NCI-H2081 (cell line): Measurements from ENCODE around the gene CAST.
"Not testable (repeated sequence)": the region's sequence is repeated elsewhere in the genome, so short reads cannot be mapped to it uniquely, and the experiment has no call there.

Experiments
- DNase-seq, 2 experiments: peaks; one replicate each; lab custom pipeline; 2025; lab: John Stamatoyannopoulos, UW

The CAST gene

GRCh38 chr5:96712100-96712746 lies 50.0 kb downstream of the CAST start:
- no peak for DNase-seq

DNA sequence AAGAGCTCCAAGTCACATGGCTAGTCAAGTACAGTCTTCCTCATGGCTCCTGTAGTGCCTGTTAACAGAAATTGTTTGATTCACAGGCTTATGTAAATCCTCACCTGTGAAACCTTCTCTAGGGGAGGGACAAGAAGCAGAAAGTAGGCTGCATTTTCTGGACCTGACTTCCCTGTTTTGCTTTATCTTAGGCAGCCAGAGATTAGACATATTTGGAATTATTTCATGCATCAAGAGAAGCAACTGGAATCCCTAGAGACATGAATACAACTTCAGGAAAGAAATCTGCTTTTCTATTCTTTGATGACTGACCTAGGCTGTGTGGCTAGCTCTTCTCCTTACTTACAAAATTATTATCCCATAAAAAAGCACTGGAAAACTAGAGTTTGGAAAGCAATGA lies 52.3 kb downstream of the CAST start:
- no peak for DNase-seq

GRCh38 chr5:96714951-96715451 lies 52.8 kb downstream of the CAST start:
- peak in 1 of 2 experiments; percentile 16 for DNase-seq

- DNase-seq = no peak
Observed at GRCh38 chr5:96716007-96716406, 53.8 kb downstream of the CAST start.

DNA sequence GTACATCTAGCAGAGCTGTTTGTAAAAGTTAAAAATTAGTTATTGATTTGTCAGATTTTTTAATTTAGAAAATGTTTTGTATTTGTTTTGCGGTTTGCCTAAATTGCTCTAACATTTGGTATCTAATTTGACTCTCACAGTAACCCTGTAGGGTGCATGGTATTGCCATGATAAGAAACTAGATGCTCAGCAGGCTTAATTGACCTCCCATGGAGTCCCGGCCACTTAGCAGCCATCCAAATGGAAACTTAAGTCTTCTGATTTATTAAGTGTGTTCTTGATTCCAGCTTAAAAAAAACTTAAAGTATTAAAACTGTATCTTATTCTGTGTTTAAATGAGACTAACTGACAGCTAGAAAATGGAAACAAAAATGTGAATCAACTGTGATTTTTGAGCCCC lies 54.5 kb downstream of the CAST start:
- peak in 1 of 2 experiments; percentile 6 for DNase-seq

GRCh38 chr5:96717874-96718273 lies 55.7 kb downstream of the CAST start:
- no peak for DNase-seq

DNA sequence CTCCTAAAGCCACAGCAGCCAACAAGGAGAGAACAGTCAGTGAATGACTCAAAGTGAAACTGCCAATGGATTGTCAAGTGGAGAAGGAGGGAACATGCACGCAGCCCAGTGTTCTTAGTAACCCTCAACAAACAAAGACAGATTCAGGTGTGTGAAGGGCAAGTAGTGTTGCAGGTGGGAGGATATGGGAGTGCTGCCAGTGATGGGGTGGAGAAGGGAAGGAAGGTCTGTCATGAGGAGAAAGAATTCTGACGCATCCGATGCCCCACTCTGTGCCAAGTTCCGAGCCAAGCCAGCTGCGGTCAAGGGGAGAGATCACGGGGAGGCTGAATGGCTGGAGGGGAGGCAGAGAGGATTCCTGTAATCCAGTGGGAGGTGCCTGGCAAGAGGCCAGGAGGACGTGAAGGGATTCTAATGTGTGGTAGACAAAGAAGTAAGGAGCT lies 56.5 kb downstream of the CAST start:
- DNase-seq = no peak

DNA sequence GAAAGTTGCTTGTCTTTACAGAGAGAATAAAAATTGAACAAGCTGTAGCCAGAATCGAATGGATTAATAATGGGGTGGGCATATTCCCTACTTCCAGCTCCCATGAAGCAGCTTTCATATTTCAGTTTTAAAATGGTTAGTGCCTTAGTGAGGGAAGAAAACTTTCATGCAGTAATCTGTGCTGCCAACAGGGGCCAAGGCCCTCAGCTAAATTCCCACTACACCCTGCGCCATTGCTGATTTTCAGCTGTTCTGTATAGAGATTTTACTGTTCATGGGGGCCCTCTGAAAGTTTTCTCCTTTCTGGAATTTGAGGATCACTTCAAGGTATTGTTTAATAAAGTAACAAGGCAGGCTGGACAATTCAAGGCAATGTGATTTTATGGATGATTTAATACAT lies 58.2 kb downstream of the CAST start:
- DNase-seq = no peak

DNA sequence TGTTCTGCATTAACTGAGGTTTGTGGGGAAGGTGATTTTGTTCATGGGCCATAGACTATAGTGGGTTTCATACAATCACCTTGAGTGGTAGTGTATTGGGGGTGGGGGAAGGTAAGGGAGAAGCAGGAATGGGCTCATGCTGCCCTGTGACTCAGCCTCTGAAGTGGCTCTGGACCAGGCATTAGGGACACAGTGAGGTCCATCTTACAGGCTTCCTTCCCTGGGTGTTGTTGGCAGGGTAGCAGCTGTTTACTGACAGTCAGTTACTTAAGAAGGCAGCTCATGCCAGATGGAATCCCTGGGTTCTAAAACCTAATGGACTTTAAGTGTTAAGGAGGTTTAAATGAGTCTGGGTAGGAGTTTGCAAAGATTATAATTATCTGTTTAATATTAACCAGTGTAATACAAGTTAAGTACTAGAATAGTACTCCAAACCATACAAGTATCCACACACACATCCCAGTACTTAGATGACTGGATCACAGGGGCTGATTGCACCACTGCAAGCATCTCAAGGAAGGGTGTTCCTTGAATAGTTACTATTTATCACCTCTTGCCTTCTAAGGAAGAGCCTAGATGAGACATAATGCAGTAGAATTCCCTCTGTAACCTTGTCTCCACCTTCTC lies 59.3 kb downstream of the CAST start:
- no peak for DNase-seq

- DNase-seq = no peak
Observed at GRCh38 chr5:96725257-96725656, 63.1 kb downstream of the CAST start.

- peak; percentile 44 to 75 for DNase-seq
Observed at GRCh38 chr5:96726802-96727201, 64.6 kb downstream of the CAST start.

- no peak for DNase-seq
Observed at GRCh38 chr5:96729156-96729555, 67.0 kb downstream of the CAST start.

GRCh38 chr5:96730586-96730985 lies 68.4 kb downstream of the CAST start:
- peak; percentile 27 to 61 for DNase-seq

DNA sequence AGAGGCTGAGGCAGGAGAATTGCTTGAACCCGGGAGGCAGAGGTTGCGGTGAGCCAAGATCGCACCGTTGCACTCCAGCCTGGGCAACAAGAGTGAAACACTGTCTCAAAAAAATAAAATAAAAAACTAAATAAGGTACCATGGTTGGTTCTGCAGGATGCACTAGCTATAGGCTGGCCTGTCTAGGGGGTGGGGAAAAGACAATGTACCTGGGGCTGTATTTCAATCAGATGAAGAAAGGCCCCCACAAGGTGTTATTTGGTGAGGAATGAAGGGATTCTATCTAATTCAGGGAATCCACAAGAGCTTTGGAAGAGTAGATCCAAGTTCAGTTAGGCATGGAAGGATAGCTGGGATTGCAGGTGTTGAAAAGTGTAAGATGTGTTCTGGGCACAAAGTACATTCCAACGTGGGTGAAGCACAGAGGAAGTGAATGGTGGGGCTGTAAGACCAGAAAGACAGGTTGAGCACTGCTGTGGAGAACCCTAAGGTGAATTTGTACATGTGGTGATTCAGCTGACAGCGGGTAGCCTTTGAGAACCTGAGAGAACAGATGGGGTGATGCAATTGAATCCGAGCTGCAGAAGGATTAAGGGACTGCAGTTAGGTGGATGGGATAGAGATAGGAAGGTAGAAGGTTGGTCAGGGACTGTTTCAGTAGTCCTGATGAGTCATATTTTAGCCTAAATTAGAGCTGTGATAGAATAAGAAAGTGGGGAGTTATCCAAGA lies 71.8 kb downstream of the CAST start:
- DNase-seq = no peak

GRCh38 chr5:96734871-96735325 lies 72.7 kb downstream of the CAST start:
- no peak for DNase-seq

- no peak for DNase-seq
Observed at GRCh38 chr5:96736937-96737336, 74.8 kb downstream of the CAST start.

DNA sequence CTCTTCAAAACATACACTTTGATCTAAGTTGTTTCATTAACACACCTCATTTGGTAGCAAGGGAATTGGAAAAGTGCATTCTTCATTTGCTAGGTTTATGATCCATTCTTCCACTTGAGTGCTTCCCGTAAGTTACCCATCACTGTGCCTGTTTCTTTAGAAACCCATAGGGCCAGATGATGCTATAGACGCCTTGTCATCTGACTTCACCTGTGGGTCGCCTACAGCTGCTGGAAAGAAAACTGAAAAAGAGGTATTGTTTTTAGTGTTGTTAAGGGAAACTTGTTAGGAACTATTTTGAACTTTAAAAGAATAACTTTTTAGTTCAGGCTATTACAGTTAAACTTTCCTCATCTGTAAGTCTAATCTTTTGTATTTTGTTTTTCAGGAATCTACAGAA lies 78.9 kb downstream of the CAST start:
- DNase-seq = no peak

GRCh38 chr5:96741891-96742309 lies 79.7 kb downstream of the CAST start:
- no peak for DNase-seq

DNA sequence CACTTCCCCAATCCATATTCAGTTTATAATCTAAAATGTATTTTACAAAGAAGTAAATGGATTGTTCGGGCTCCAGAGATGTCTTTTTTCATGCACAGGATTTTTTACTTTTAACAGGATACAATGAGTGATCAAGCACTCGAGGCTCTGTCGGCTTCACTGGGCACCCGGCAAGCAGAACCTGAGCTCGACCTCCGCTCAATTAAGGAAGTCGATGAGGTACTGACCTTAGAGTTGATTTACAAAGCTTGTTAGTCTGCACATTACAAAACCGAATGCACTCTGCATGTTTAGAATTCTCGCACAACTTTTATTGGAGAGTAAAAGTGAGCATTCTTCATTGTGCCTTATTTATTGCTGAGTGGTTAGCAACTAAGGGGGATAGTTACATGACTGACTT lies 80.4 kb downstream of the CAST start:
- no peak for DNase-seq

DNA sequence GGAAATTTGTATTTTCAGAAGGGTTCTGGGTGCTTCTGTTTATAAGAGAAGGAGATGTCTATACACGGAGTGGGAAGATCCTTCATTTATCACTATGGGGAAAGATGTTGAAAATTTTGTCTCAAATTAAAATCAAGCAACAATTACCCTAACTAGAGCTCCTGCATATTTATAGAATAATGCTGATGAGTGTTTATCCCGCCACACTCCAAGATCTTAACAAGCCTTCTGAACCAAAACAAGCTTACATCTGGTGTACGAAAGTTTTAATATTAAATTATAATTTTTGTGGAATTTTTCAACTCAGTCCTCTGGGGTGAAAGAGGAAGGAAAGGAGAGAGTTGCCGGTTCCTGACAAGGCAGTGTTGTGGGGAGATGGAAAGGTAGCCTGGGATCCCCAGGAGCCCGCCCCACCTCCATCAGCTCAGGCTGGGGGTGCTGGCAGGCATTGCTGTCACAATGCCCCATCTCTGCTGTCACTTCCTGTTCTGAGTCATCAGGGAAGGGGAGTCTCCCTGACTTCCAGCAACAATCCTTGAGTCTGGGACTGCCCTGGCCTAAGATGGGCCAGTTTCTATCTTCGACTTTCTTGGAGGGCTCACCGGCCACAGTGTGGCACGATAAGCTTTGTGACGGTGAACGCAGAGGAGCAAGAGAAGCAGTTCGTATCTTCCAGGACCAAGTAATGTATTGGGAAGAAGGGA lies 81.0 kb downstream of the CAST start:
- no peak for DNase-seq

- no peak for DNase-seq
Observed at GRCh38 chr5:96743805-96744204, 81.6 kb downstream of the CAST start.

- not testable (repeated sequence) for DNase-seq
Observed at GRCh38 chr5:96744218-96744617, 82.0 kb downstream of the CAST start.
